K562 (cell line): ENCODE results near the gene ICAM3. TPM values are rescaled to one million over a fixed set of nuclear protein-coding genes. Genes with fewer than 3 reads are reported as not detected.

Experiments used
- BCL6 ChIP-seq: fragments of 250-450 bp; sonication (Bioruptor Pico); IDR thresholded peaks from 2 replicates; pipeline ENCODE4 v1.4.0; 2020
- CHD2 ChIP-seq: IDR thresholded peaks from 2 replicates; pipeline ENCODE4 v1.6.1; 2011; ENCODE audit warnings: low read depth, low read length
- EHMT2 ChIP-seq: fragments of 450-650 bp; IDR thresholded peaks from 2 replicates; pipeline ENCODE4 v1.6.1; 2018; ENCODE audit warnings: antibody characterized with exemption
- KDM4B ChIP-seq, 2 experiments: fragments of 450-650 bp in 1 of 2; sonication (generic) in 1 of 2; IDR thresholded peaks; 2 replicates each; pipeline ENCODE4 v1.6.1; 2016 to 2017; ENCODE audit warnings: borderline replicate concordance in 2 of 2, antibody characterized with exemption in 1 of 2, low read depth in 1 of 2, mild to moderate bottlenecking in 1 of 2
- NFIC ChIP-seq: fragments of 450-650 bp; IDR thresholded peaks from 2 replicates; pipeline ENCODE4 v1.6.1; 2017; ENCODE audit warnings: mild to moderate bottlenecking, inconsistent platforms
- RBM34 ChIP-seq: fragments of 200-400 bp; formaldehyde crosslinking; IDR thresholded peaks from 2 replicates; pipeline ENCODE4 v1.6.1; 2018; ENCODE audit warnings: low read length, borderline replicate concordance; ENCODE audit not compliant: insufficient read depth
- ZNF395 ChIP-seq: fragments of 200-800 bp; sonication (Bioruptor generic); IDR thresholded peaks from 2 replicates; pipeline ENCODE4 v1.6.1; 2017; ENCODE audit warnings: missing genetic modification characterization, missing compliant biosample characterization
- ZNF639 ChIP-seq, 2 experiments: fragments of 200-800 bp in 1 of 2; sonication (Bioruptor generic) in 1 of 2; sonication (generic) in 1 of 2; formaldehyde crosslinking in 1 of 2; IDR thresholded peaks in 1 of 2; conservative IDR thresholded peaks in 1 of 2; 2 replicates each; pipeline versions ENCODE4 v1.5.0 to v1.6.1; 2016 to 2020; ENCODE audit warnings: missing compliant biosample characterization in 1 of 2, missing genetic modification characterization in 1 of 2, missing genetic modification reagents in 1 of 2
- polyA plus RNA-seq, 8 experiments: library from polyadenylated mRNA; depleted of rRNA in 4 of 8; stranded (reverse) in 5 of 8; unstranded in 3 of 8; fragments of >200 nt; fragmentation: Nextera tagmentation in 2 of 8; fragmentation: Illumina TruSeq in 1 of 8; extraction: Ambion mirVana in 2 of 8; extraction: Trizol in 1 of 8; gene quantifications; 2 replicates each; pipeline versions ENCODE4 v1.2.1 to v1.2.3, GENCODE V29; 2011 to 2014; ENCODE audit warnings: inconsistent platforms in 1 of 8, missing spikeins in 1 of 8
- total RNA-seq, 7 experiments: library from RNA; depleted of rRNA in 6 of 7; stranded (reverse); fragments of >200 nt in 6 of 7; fragmentation: Illumina TruSeq in 2 of 7; extraction: Trizol in 2 of 7; gene quantifications; 2 replicates each; pipeline versions ENCODE4 v1.2.1 to v1.2.3, GENCODE V29; 2011 to 2021; ENCODE audit warnings: low replicate concordance in 1 of 7
- TF ChIP-seq, protein P1 (sequence below): sonication (generic); formaldehyde crosslinking; IDR thresholded peaks from 2 replicates; pipeline ENCODE4 v1.5.0; 2020; ENCODE audit warnings: missing genetic modification reagents
- TF ChIP-seq, protein P2 (sequence below): fragments of 450-650 bp; IDR thresholded peaks from 2 replicates; pipeline ENCODE4 v1.6.1; 2017; ENCODE audit warnings: antibody characterized with exemption
- TF ChIP-seq, protein P3 (sequence below): sonication (generic); formaldehyde crosslinking; IDR thresholded peaks from 2 replicates; pipeline ENCODE4 v1.8.1; 2023; ENCODE audit warnings: mild to moderate bottlenecking, missing genetic modification reagents

The ICAM3 gene
- total and polyA plus RNA-seq, 9 of the 15 experiments (the other 6 are each of a cell fraction or from before 2014, with no cell fraction given), result 6.5 to 39.5 (median 24.2) TPM

- TF ChIP-seq ZNF639 (CRISPR knock-in tag; conservative IDR thresholded peaks at IDR 0.05 in 1 of 2, IDR thresholded peaks at IDR 0.05 in 1 of 2), result no peak
- TF ChIP-seq, protein P1, sequence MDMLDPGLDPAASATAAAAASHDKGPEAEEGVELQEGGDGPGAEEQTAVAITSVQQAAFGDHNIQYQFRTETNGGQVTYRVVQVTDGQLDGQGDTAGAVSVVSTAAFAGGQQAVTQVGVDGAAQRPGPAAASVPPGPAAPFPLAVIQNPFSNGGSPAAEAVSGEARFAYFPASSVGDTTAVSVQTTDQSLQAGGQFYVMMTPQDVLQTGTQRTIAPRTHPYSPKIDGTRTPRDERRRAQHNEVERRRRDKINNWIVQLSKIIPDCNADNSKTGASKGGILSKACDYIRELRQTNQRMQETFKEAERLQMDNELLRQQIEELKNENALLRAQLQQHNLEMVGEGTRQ (CRISPR knock-in tag), result no peak
- TF ChIP-seq KDM4B (IDR thresholded peaks at IDR 0.05; ENCODE audit: borderline replicate concordance in 2 of 2, low read depth in 1 of 2), result no peak
- TF ChIP-seq RBM34, result no peak
- TF ChIP-seq ZNF395 (CRISPR knock-in tag), result no peak
- TF ChIP-seq, protein P2, sequence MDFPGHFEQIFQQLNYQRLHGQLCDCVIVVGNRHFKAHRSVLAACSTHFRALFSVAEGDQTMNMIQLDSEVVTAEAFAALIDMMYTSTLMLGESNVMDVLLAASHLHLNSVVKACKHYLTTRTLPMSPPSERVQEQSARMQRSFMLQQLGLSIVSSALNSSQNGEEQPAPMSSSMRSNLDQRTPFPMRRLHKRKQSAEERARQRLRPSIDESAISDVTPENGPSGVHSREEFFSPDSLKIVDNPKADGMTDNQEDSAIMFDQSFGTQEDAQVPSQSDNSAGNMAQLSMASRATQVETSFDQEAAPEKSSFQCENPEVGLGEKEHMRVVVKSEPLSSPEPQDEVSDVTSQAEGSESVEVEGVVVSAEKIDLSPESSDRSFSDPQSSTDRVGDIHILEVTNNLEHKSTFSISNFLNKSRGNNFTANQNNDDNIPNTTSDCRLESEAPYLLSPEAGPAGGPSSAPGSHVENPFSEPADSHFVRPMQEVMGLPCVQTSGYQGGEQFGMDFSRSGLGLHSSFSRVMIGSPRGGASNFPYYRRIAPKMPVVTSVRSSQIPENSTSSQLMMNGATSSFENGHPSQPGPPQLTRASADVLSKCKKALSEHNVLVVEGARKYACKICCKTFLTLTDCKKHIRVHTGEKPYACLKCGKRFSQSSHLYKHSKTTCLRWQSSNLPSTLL, result no peak
- peak; percentile 38; the same call in 1 of the 2 replicates for TF ChIP-seq CHD2
- TF ChIP-seq BCL6, result no peak
- TF ChIP-seq, protein P3, sequence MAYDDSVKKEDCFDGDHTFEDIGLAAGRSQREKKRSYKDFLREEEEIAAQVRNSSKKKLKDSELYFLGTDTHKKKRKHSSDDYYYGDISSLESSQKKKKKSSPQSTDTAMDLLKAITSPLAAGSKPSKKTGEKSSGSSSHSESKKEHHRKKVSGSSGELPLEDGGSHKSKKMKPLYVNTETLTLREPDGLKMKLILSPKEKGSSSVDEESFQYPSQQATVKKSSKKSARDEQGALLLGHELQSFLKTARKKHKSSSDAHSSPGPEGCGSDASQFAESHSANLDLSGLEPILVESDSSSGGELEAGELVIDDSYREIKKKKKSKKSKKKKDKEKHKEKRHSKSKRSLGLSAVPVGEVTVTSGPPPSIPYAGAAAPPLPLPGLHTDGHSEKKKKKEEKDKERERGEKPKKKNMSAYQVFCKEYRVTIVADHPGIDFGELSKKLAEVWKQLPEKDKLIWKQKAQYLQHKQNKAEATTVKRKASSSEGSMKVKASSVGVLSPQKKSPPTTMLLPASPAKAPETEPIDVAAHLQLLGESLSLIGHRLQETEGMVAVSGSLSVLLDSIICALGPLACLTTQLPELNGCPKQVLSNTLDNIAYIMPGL (CRISPR knock-in tag), result peak; percentile 54; the same call in 1 of the 2 replicates
- no peak for TF ChIP-seq EHMT2
- no peak for TF ChIP-seq NFIC
Measured at GRCh38 chr19:10388957-10389356, 49.5 kb upstream of the ICAM3 start (continued).
